Lower lobe of right lung (tissue), 2 donors: ENCODE measurements around the gene CALML5. TPM values are rescaled to one million over a fixed set of nuclear protein-coding genes. Genes with fewer than 3 reads are reported as not detected.

Experiments
- ATAC-seq, 2 donors: fragments of 200-7000 bp; cut with Tn5 transposase; one replicate each; pipeline ENCODE4 v1.9.1; 2020 to 2022; ENCODE audit warnings: mild to moderate bottlenecking in 2 of 2, moderate library complexity in 2 of 2
- DNase-seq: peaks from one replicate; pipeline ENCODE4 v3.0.0-alpha.2; 2020
- H3K27ac ChIP-seq: fragments of 200-600 bp; one replicate; pipeline ENCODE4 v1.8.0; 2022
- H3K27me3 ChIP-seq: fragments of 200-600 bp; one replicate; pipeline ENCODE4 v1.8.0; 2022; ENCODE audit warnings: low read depth
- H3K36me3 ChIP-seq: fragments of 200-600 bp; one replicate; pipeline ENCODE4 v1.8.0; 2022; ENCODE audit warnings: mild to moderate bottlenecking
- H3K4me1 ChIP-seq: fragments of 200-600 bp; one replicate; pipeline ENCODE4 v1.8.0; 2022
- H3K4me3 ChIP-seq: fragments of 200-600 bp; one replicate; pipeline ENCODE4 v1.8.0; 2022; ENCODE audit warnings: mild to moderate bottlenecking
- H3K9me3 ChIP-seq: fragments of 200-600 bp; one replicate; pipeline ENCODE4 v1.8.0; 2022
- intact Hi-C: fragments of 100-400 bp; cut with DNase I; formaldehyde crosslinking; loops from one replicate; pipeline ENCODE4 v1.11.0; 2022
- total RNA-seq: library from RNA; stranded (reverse); fragmentation: NEBNext Ultra II Directional; extraction: Animal tissue kit (Norgen Biotek cat#: 25700); gene quantifications from one replicate; pipeline ENCODE4 v1.2.1, GENCODE V29; 2021
- TF ChIP-seq, protein P1 (sequence below): fragments of 200-600 bp; IDR thresholded peaks from one replicate; pipeline ENCODE4 v1.8.0; 2022; ENCODE audit warnings: antibody characterized with exemption, mild to moderate bottlenecking
- donor health status: DM: no; HTN: yes; CAD: no; lungs with severe emphysema.

Gene CALML5
- total RNA-seq, 1 donor from 2014 or later: not detected

DNA sequence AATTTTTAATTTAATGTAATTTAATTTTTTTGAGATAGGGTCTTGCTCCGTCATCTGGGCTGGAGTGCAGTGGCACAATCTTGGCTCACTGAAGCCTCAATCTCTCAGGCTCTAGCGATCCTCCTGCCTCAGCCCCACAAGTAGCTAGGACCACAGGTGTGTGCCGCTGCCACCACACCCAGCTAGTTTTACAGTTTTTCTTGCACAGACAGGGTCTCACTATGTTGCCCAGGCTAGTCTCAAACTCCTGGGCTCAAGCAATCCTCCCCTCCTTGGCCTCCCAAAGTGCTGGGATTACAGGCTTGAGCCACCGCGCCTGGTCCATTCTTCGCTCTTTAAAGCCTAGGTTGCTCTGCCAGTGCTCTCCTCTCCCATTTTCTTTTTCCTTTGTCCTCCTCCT is 38.3 kb upstream of the CALML5 start:
- Histone ChIP-seq H3K27ac (no peak overlapping the region), H3K36me3 (no peaks in the 10 kb centered on the region), H3K27me3 (no peaks in the 10 kb centered on the region), H3K9me3 (peaks cover 8% of the 10 kb centered on the region), H3K4me1 (peaks cover 8% of the 10 kb centered on the region), H3K4me3 (no peak overlapping the region)
- TF ChIP-seq, protein P1, sequence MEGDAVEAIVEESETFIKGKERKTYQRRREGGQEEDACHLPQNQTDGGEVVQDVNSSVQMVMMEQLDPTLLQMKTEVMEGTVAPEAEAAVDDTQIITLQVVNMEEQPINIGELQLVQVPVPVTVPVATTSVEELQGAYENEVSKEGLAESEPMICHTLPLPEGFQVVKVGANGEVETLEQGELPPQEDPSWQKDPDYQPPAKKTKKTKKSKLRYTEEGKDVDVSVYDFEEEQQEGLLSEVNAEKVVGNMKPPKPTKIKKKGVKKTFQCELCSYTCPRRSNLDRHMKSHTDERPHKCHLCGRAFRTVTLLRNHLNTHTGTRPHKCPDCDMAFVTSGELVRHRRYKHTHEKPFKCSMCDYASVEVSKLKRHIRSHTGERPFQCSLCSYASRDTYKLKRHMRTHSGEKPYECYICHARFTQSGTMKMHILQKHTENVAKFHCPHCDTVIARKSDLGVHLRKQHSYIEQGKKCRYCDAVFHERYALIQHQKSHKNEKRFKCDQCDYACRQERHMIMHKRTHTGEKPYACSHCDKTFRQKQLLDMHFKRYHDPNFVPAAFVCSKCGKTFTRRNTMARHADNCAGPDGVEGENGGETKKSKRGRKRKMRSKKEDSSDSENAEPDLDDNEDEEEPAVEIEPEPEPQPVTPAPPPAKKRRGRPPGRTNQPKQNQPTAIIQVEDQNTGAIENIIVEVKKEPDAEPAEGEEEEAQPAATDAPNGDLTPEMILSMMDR: no peak
- intact Hi-C loops: no loop called here
- ATAC-seq (no peak), DNase-seq (no peak)

- Histone ChIP-seq H3K36me3 (no peaks in the 10 kb centered on the region), H3K9me3 (peaks cover 8% of the 10 kb centered on the region), H3K4me3 (no peak overlapping the region), H3K4me1 (peaks cover 8% of the 10 kb centered on the region), H3K27ac (no peak overlapping the region), H3K27me3 (no peaks in the 10 kb centered on the region)
- intact Hi-C loops: no loop called here
- no peak for DNase-seq
- TF ChIP-seq, protein P1: no peak
- ATAC-seq: no peak
These were observed 37.2 kb upstream of the CALML5 start for GRCh38 chr10:5536486-5537081.

- no peaks in the 10 kb centered on the region for H3K9me3 ChIP-seq
- DNase-seq: no peak
- H3K27me3 ChIP-seq: no peaks in the 10 kb centered on the region
- H3K4me1 ChIP-seq: peaks cover 8% of the 10 kb centered on the region
- H3K27ac ChIP-seq: peak overlapping the region; percentile 42
- TF ChIP-seq, protein P1: no peak
- ATAC-seq: peak in 1 of 2 donors; percentile 24
- intact Hi-C loops: no loop called here
- H3K36me3 ChIP-seq: no peaks in the 10 kb centered on the region
- H3K4me3 ChIP-seq: no peak overlapping the region
These were observed 35.8 kb upstream of the CALML5 start for GRCh38 chr10:5534880-5535856.

GRCh38 chr10:5534051-5534821 is 34.9 kb upstream of the CALML5 start:
- TF ChIP-seq, protein P1: no peak
- intact Hi-C loops: no loop called here
- no peak overlapping the region for H3K4me3 ChIP-seq
- H3K4me1 ChIP-seq: peaks cover 8% of the 10 kb centered on the region
- no peaks in the 10 kb centered on the region for H3K36me3 ChIP-seq
- no peak for ATAC-seq
- H3K27ac ChIP-seq: no peak overlapping the region
- peak; percentile 40 for DNase-seq
- no peaks in the 10 kb centered on the region for H3K9me3 ChIP-seq
- H3K27me3 ChIP-seq: no peaks in the 10 kb centered on the region

GRCh38 chr10:5533098-5533731 is 33.8 kb upstream of the CALML5 start:
- H3K4me3 ChIP-seq: no peak overlapping the region
- no peaks in the 10 kb centered on the region for H3K36me3 ChIP-seq
- H3K27me3 ChIP-seq: no peaks in the 10 kb centered on the region
- H3K4me1 ChIP-seq: peaks cover 8% of the 10 kb centered on the region
- H3K9me3 ChIP-seq: no peaks in the 10 kb centered on the region
- intact Hi-C loops: no loop called here
- H3K27ac ChIP-seq: no peak overlapping the region
- TF ChIP-seq, protein P1: no peak
- DNase-seq: peak; percentile 28
- no peak for ATAC-seq
